DND-41 (cell line): ENCODE results near the gene HELZ.

Experiments
- EZH2 ChIP-seq: IDR thresholded peaks from 3 replicates; pipeline ENCODE4 v1.6.1; 2012; ENCODE audit warnings: borderline replicate concordance, low read depth, mild to moderate bottlenecking, moderate library complexity, low read length, inconsistent platforms; ENCODE audit not compliant: severe bottlenecking
- TF ChIP-seq, protein P1 (sequence below): IDR thresholded peaks from 2 replicates; pipeline ENCODE4 v1.5.1; 2012; ENCODE audit warnings: borderline replicate concordance, low read length, moderate library complexity, mild to moderate bottlenecking; ENCODE audit not compliant: poor library complexity, severe bottlenecking; ENCODE audit errors: extremely low read depth

DNA sequence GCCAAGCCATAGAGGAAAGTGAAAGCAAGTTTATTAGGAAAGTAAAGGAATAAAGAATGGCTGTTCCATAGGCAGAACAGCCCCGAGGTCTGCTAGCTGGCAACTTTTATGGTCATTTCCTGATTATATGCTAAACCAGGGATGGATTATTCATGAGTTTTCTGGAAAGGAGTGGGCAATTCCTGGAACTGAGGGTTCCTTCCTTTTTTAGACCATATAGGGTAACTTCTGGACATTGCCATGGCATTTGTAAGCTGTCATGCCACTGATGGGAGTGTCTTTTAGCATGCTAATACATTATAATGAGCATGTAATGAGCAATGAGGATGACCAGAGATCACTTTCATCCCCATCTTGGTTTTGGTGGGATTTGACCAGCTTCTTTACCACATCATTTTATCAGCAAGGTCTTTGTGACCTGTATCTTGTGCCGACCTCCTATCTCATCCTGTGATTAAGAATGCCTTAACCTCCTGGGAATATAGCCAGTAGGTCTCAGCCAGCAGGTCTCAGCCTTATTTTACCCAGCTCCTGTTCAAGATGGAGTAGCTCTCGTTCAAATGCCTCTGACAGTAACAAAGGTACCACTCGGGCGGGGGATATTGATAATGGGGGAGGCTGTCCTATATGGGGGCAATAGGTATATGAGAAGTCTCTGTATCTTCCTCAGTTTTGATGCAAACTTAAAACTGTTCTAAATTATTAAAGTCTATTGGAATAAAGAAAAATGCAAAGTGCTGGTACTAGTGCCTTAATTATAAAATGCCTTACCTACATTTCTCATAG, 38.9 kb upstream of the HELZ start:
- TF ChIP-seq, protein P1, sequence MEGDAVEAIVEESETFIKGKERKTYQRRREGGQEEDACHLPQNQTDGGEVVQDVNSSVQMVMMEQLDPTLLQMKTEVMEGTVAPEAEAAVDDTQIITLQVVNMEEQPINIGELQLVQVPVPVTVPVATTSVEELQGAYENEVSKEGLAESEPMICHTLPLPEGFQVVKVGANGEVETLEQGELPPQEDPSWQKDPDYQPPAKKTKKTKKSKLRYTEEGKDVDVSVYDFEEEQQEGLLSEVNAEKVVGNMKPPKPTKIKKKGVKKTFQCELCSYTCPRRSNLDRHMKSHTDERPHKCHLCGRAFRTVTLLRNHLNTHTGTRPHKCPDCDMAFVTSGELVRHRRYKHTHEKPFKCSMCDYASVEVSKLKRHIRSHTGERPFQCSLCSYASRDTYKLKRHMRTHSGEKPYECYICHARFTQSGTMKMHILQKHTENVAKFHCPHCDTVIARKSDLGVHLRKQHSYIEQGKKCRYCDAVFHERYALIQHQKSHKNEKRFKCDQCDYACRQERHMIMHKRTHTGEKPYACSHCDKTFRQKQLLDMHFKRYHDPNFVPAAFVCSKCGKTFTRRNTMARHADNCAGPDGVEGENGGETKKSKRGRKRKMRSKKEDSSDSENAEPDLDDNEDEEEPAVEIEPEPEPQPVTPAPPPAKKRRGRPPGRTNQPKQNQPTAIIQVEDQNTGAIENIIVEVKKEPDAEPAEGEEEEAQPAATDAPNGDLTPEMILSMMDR = no peak
- TF ChIP-seq EZH2 = no peak
